DMS153 treated with DMSO at 0.1 percent for 48 hours (cell line): ENCODE data around the gene ECT2.
"Not testable (repeated sequence)": the region's sequence is repeated elsewhere in the genome, so short reads cannot be mapped to it uniquely, and the experiment has no call there.

Experiments used
- DNase-seq: peaks from one replicate; lab custom pipeline; 2025; ENCODE audit not compliant: unreplicated experiment; lab: John Stamatoyannopoulos, UW

Gene ECT2

GRCh38 chr3:172808969-172809546 lies 58.5 kb downstream of the ECT2 start:
- DNase-seq, result peak; percentile 53

DNA sequence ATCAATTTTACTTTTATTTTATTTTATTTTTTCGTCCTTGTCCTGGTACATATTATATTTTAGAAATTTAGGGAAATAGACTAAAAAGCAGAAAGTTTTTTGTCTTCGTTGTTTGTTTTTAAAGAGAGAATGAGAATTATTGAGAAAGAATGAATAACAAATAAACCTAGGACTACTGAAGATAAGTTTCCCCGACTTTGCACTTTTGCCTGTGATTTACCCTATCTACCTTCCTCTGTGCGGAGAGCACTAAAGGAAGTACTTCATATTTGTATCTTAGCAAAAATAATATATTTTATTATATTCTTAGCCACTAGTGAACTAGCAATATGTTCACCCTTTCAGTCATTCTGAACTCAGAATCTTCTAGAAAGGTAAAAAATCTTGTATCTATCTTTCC lies 60.6 kb downstream of the ECT2 start:
- no peak for DNase-seq

GRCh38 chr3:172813462-172813861 lies 62.9 kb downstream of the ECT2 start:
- no peak for DNase-seq

GRCh38 chr3:172814738-172815137 lies 64.2 kb downstream of the ECT2 start:
- DNase-seq, result no peak

DNA sequence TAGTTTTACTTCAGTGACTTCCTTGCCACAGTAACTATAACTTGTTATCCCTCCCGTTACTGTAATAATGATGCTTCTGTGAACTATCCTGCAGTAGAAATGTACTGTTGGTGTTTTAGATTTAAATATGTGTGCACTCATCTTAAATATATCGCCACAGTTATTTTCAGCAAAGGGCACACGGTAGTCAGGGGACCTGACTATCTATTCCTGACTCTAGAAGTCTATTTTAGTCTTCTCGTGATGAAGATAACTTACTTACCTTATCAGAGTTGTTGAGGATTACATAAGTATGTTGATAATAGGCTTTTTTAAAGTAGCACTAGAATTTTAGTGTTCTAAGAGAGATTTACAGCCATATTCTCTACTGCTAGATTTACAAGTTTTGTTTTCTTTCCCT lies 65.3 kb downstream of the ECT2 start:
- DNase-seq, result no peak

DNA sequence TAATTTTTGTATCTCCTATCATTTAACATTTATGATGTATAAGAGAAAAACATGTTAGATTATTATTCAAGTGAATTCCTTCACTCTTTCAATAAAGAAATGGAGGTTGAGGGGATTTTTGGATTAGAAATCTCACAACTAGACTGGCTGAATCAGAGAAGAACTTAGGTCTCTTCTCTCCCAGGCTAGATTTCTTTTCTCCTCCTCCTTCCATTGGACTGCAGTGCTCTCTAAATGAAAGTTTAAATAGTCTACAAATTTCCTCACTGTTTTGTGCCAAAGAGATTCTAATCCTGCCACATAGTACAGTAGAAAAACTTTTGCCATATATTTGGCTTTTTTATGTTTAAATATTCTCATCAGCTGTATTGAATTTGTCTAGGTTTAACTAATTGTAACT lies 65.8 kb downstream of the ECT2 start:
- DNase-seq, result no peak

GRCh38 chr3:172816968-172817367 lies 66.4 kb downstream of the ECT2 start:
- DNase-seq, result no peak

- no peak for DNase-seq
Measured at GRCh38 chr3:172820492-172820891, 70.0 kb downstream of the ECT2 start.

- no peak for DNase-seq
Measured at GRCh38 chr3:172824229-172824628, 73.7 kb downstream of the ECT2 start.

- not testable (repeated sequence) for DNase-seq
Measured at GRCh38 chr3:172827231-172827630, 76.7 kb downstream of the ECT2 start.

DNA sequence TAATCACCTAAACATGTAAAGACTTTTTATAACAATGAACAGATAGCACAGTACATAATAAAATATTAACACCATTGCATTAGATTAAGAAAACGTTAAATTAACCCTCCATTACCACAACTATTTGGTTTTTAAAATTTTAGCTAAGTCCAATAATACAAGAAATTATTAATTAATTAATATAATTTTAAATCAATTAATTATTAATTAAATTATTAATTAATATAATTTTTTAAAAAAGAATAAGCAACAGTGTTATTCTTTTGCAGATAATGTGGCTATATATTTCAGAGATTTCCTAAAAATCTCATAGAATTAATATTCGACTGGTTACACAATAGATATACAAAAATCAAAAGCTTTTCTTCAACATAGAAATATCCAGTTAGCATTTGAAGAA lies 82.5 kb downstream of the ECT2 start:
- DNase-seq, result no peak

DNA sequence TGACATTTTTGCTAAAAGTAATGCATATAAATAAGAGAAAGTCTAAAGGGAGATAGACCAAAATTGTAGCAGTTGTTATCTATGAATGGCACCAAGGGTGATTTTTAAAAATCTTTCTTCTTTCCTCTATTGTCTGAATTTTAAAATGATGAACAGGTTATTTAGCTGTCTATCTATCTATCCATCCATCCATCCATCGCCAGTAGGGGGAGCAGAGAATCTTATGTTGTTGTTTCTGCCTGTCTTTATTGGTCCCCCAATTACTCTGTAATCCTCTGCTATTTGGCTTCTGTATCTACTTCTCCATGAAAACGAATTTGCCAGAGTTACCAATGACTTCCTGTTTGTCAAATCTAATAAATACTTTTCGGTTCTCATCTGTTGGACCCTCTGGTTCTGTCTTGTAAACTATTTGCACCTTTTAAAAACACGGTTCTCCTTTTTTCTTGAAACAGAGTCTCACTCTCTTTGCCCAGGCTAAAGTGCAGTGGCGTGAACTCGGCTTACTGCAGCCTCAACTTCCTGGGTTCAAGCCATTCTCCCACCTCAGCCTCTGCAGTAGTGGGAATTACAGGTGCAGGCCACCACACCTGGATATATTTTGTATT lies 86.0 kb downstream of the ECT2 start:
- DNase-seq, result peak; percentile 16

- DNase-seq, result no peak
Measured at GRCh38 chr3:172839679-172840078, 89.2 kb downstream of the ECT2 start.

DNA sequence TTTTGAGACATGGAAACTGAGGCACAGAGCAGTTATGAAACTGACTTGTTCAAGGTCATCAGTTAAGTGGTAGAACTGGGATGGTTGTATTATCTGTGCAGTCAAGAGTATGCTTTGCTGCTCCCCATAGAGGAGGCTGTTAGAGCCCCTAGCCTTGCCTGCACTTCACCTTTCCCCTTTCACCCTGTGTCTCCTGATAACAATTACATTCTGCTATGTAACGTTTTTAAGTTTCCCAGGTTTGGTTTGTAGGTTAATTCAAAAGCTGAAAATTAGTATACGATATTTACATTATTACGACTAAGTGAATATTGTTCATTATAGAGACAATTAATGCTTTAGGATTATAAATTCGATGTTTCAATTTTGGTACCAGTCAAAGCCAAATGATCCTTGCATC lies 89.9 kb downstream of the ECT2 start:
- no peak for DNase-seq

DNA sequence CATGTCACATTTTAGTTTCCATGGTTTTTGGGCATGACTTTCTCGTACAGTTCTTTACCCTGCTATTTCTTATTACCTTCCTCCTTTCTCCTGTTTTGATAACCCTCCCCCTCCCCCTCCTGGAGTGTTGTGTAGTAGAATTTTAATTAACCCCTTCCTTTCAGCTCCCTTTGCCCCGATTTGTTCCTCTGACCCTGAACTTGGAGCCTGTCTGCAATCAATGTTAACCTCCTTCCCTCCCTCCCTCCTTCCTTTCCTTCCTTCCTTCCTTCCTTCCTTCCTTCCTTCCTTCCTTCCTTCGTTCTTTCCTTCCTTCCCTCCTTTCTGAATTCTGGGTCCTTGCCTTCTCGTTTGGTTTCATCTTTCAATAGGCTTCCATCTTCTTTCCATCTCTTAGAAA lies 90.4 kb downstream of the ECT2 start:
- DNase-seq, result no peak

- DNase-seq, result no peak
Measured at GRCh38 chr3:172844428-172844827, 93.9 kb downstream of the ECT2 start.

DNA sequence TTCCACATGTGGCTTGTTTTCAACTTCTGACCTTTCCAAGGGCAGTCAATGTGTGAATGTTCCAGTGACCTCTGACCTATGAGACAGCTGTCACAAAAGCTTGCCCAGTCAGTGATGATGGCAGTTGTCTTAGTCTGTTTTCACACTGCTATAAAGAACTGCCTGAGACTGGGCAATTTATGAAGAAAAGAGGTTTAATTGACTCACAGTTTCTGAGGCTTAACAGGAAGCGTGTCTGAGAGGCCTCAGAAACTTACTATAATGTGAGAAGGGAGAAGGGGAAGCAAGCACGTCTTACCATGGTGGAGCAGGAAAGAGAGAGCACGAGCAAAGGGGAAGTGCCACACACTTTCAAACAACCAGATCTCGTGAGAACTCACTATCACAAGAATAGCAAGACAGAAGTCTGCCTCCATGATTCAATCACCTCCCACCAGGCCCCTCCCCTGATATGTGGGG lies 95.6 kb downstream of the ECT2 start:
- no peak for DNase-seq

DNA sequence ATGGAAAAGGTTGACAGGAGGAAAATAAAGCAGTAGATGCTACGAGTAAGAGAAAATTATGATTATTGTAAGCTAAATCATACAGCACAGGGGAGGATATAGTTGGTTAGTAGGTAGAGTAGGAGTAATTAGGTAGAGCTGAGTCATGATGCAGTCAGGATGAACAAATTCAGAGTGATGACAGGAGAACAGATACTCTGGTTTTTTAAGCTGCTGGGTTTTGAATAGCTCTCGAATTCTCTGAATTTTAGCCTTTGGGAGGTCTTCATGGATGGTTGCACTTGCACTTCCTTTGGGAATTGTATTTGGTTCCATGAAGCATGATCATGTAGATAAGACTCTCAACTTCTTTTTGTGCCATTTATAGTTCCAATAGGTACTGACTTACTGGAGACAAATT lies 96.2 kb downstream of the ECT2 start:
- no peak for DNase-seq

GRCh38 chr3:172847292-172847691 lies 96.8 kb downstream of the ECT2 start:
- no peak for DNase-seq

DNA sequence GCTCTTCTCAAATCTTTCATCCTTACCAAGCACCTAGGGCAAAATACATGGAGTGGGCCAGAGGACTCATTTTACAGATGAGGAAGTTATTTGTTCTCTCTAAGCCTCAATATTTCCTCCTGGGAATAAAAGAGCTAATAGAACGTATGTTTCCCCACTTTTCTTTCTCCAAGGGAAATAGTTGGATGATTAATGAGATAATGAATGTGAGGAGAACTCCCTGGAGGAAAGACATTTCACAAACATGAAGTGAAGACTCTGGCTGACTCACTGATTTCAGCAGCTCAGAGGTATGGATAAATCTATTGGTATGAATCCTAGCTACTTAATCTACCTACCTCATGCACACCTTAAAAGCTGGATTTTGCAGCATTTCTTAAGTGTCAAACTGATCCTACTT lies 98.4 kb downstream of the ECT2 start:
- DNase-seq, result no peak

GRCh38 chr3:172853005-172853404 lies 102.5 kb downstream of the ECT2 start:
- DNase-seq, result no peak

GRCh38 chr3:172853921-172854666 lies 103.6 kb downstream of the ECT2 start:
- DNase-seq, result no peak
